ENCODE data around the gene ABCC8.

DNA sequence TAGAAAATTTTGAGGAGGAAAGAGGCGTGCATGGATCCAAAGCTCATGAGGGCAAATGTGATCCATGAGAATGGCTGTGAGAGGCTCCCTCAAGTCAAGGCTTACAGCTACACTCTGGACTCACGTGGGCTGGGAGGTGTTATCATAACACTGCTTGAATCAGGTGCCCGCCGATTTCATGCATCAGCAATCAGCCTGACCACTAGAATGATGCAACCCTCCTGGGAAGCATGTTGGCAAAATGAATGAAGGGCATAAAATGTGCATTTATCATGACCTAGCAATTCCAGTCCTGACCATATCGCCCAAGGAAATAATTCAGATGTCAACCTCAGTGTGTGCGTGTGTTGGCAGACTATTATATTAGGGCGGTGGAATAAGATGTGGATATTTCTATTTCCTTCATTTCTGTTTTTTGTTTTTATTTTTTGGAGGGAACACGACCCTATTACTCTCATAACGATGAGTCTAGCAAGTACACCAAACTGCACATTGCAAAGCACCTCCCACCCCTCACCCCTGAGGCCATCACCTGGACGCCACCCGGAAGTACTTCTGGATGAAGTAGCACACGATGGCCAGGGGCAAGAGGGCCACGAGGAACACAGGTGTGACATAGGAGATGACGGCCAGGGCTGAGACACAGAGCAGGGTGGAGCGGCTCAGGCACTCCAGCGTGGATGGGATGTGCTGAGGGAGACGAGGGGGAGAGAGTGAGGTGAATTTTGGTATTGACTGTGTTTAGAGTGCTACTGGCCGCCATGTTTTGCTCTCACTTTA is 72.5 kb downstream of the ABCC8 start:
- TF ChIP-seq, protein P1, sequence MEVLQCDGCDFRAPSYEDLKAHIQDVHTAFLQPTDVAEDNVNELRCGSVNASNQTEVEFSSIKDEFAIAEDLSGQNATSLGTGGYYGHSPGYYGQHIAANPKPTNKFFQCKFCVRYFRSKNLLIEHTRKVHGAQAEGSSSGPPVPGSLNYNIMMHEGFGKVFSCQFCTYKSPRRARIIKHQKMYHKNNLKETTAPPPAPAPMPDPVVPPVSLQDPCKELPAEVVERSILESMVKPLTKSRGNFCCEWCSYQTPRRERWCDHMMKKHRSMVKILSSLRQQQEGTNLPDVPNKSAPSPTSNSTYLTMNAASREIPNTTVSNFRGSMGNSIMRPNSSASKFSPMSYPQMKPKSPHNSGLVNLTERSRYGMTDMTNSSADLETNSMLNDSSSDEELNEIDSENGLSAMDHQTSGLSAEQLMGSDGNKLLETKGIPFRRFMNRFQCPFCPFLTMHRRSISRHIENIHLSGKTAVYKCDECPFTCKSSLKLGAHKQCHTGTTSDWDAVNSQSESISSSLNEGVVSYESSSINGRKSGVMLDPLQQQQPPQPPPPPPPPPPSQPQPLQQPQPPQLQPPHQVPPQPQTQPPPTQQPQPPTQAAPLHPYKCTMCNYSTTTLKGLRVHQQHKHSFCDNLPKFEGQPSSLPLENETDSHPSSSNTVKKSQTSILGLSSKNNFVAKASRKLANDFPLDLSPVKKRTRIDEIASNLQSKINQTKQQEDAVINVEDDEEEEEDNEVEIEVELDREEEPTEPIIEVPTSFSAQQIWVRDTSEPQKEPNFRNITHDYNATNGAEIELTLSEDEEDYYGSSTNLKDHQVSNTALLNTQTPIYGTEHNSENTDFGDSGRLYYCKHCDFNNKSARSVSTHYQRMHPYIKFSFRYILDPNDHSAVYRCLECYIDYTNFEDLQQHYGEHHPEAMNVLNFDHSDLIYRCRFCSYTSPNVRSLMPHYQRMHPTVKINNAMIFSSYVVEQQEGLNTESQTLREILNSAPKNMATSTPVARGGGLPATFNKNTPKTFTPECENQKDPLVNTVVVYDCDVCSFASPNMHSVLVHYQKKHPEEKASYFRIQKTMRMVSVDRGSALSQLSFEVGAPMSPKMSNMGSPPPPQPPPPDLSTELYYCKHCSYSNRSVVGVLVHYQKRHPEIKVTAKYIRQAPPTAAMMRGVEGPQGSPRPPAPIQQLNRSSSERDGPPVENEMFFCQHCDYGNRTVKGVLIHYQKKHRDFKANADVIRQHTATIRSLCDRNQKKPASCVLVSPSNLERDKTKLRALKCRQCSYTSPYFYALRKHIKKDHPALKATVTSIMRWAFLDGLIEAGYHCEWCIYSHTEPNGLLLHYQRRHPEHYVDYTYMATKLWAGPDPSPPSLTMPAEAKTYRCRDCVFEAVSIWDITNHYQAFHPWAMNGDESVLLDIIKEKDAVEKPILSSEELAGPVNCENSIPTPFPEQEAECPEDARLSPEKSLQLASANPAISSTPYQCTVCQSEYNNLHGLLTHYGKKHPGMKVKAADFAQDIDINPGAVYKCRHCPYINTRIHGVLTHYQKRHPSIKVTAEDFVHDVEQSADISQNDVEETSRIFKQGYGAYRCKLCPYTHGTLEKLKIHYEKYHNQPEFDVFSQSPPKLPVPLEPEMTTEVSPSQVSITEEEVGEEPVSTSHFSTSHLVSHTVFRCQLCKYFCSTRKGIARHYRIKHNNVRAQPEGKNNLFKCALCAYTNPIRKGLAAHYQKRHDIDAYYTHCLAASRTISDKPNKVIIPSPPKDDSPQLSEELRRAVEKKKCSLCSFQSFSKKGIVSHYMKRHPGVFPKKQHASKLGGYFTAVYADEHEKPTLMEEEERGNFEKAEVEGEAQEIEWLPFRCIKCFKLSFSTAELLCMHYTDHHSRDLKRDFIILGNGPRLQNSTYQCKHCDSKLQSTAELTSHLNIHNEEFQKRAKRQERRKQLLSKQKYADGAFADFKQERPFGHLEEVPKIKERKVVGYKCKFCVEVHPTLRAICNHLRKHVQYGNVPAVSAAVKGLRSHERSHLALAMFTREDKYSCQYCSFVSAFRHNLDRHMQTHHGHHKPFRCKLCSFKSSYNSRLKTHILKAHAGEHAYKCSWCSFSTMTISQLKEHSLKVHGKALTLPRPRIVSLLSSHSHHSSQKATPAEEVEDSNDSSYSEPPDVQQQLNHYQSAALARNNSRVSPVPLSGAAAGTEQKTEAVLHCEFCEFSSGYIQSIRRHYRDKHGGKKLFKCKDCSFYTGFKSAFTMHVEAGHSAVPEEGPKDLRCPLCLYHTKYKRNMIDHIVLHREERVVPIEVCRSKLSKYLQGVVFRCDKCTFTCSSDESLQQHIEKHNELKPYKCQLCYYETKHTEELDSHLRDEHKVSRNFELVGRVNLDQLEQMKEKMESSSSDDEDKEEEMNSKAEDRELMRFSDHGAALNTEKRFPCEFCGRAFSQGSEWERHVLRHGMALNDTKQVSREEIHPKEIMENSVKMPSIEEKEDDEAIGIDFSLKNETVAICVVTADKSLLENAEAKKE (CRISPR knock-in tag; IDR thresholded peaks at IDR 0.05) = no peak
- TF ChIP-seq, protein P2, sequence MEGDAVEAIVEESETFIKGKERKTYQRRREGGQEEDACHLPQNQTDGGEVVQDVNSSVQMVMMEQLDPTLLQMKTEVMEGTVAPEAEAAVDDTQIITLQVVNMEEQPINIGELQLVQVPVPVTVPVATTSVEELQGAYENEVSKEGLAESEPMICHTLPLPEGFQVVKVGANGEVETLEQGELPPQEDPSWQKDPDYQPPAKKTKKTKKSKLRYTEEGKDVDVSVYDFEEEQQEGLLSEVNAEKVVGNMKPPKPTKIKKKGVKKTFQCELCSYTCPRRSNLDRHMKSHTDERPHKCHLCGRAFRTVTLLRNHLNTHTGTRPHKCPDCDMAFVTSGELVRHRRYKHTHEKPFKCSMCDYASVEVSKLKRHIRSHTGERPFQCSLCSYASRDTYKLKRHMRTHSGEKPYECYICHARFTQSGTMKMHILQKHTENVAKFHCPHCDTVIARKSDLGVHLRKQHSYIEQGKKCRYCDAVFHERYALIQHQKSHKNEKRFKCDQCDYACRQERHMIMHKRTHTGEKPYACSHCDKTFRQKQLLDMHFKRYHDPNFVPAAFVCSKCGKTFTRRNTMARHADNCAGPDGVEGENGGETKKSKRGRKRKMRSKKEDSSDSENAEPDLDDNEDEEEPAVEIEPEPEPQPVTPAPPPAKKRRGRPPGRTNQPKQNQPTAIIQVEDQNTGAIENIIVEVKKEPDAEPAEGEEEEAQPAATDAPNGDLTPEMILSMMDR (conservative IDR thresholded peaks at IDR 0.05; ENCODE audit: low read depth in 2 of 2) = no peak
- TF ChIP-seq POLR2AphosphoS5 (IDR thresholded peaks at IDR 0.05; ENCODE audit: low read depth) (no peak), EZH2phosphoT487 (IDR thresholded peaks at IDR 0.05; ENCODE audit: unreplicated experiment) (no peak), EZH2 (IDR thresholded peaks at IDR 0.05; ENCODE audit: low read depth, unreplicated experiment) (no peak), JUNB (IDR thresholded peaks at IDR 0.05; ENCODE audit: unreplicated experiment) (no peak), CREB1 (CRISPR knock-in tag; IDR thresholded peaks at IDR 0.05; ENCODE audit: low read depth) (no peak), NANOG (IDR thresholded peaks at IDR 0.05; ENCODE audit: borderline replicate concordance) (no peak), ZNF114 (CRISPR knock-in tag; IDR thresholded peaks at IDR 0.05) (no peak), ZNF331 (CRISPR knock-in tag; IDR thresholded peaks at IDR 0.05; ENCODE audit: low read depth) (no peak)
- TF ChIP-seq, protein P3, sequence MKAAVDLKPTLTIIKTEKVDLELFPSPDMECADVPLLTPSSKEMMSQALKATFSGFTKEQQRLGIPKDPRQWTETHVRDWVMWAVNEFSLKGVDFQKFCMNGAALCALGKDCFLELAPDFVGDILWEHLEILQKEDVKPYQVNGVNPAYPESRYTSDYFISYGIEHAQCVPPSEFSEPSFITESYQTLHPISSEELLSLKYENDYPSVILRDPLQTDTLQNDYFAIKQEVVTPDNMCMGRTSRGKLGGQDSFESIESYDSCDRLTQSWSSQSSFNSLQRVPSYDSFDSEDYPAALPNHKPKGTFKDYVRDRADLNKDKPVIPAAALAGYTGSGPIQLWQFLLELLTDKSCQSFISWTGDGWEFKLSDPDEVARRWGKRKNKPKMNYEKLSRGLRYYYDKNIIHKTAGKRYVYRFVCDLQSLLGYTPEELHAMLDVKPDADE (IDR thresholded peaks at IDR 0.05) = no peak
- TF ChIP-seq, protein P4, sequence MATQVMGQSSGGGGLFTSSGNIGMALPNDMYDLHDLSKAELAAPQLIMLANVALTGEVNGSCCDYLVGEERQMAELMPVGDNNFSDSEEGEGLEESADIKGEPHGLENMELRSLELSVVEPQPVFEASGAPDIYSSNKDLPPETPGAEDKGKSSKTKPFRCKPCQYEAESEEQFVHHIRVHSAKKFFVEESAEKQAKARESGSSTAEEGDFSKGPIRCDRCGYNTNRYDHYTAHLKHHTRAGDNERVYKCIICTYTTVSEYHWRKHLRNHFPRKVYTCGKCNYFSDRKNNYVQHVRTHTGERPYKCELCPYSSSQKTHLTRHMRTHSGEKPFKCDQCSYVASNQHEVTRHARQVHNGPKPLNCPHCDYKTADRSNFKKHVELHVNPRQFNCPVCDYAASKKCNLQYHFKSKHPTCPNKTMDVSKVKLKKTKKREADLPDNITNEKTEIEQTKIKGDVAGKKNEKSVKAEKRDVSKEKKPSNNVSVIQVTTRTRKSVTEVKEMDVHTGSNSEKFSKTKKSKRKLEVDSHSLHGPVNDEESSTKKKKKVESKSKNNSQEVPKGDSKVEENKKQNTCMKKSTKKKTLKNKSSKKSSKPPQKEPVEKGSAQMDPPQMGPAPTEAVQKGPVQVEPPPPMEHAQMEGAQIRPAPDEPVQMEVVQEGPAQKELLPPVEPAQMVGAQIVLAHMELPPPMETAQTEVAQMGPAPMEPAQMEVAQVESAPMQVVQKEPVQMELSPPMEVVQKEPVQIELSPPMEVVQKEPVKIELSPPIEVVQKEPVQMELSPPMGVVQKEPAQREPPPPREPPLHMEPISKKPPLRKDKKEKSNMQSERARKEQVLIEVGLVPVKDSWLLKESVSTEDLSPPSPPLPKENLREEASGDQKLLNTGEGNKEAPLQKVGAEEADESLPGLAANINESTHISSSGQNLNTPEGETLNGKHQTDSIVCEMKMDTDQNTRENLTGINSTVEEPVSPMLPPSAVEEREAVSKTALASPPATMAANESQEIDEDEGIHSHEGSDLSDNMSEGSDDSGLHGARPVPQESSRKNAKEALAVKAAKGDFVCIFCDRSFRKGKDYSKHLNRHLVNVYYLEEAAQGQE (IDR thresholded peaks at IDR 0.05; ENCODE audit: unreplicated experiment) = no peak
